OCI-LY7 (cell line): ENCODE measurements around the gene FHOD3. TPM values are rescaled to one million over a fixed set of nuclear protein-coding genes. Genes with fewer than 3 reads are reported as not detected.

Experiments
- BruUV-seq: library from RNA; stranded (reverse); fragments of 400-500 nt; replicated peaks from 2 replicates; lab custom pipeline; 2021; lab: Mats Ljungman, UMichigan
- CTCF ChIA-PET: fragments of 300-600 bp; sonication (Branson Sonifier 250); formaldehyde crosslinking; loops from one replicate; lab custom pipeline; 2022; ENCODE audit warnings: antibody characterized with exemption; ENCODE audit not compliant: unreplicated experiment; lab: Charles Lee
- POLR2A ChIA-PET: fragments of 300-600 bp; sonication (Branson Sonifier 250); formaldehyde crosslinking; loops from one replicate; lab custom pipeline; 2022; ENCODE audit warnings: antibody characterized with exemption; lab: Charles Lee
- DNase-seq: peaks from one replicate; pipeline ENCODE4 v3.0.0-alpha.2; 2015; ENCODE audit warnings: low spot score
- H2AFZ ChIP-seq: fragments of 200-600 bp; sonication (generic), shearing (Covaris generic); 2 replicates; pipeline ENCODE4 v1.6.1; 2014; ENCODE audit warnings: mild to moderate bottlenecking, antibody characterized with exemption, low read length, moderate library complexity
- H3K27ac ChIP-seq: fragments of 200-600 bp; sonication (generic); 2 replicates; pipeline ENCODE4 v1.5.1; 2014; ENCODE audit warnings: mixed run types, low read depth, mild to moderate bottlenecking, moderate library complexity, low read length, inconsistent platforms; ENCODE audit not compliant: poor library complexity, severe bottlenecking
- H3K36me3 ChIP-seq: fragments of 200-600 bp; sonication (generic); 2 replicates; pipeline ENCODE4 v1.6.1; 2014; ENCODE audit warnings: mild to moderate bottlenecking, antibody characterized with exemption, low read length, moderate library complexity, mixed read lengths; ENCODE audit not compliant: insufficient read depth
- H3K4me1 ChIP-seq: fragments of 200-600 bp; sonication (generic); 2 replicates; pipeline ENCODE4 v1.5.1; 2014; ENCODE audit warnings: mild to moderate bottlenecking, low read length; ENCODE audit not compliant: insufficient read depth, poor library complexity, severe bottlenecking
- H3K4me2 ChIP-seq: fragments of 200-600 bp; sonication (generic); 2 replicates; pipeline ENCODE4 v1.6.1; 2014; ENCODE audit warnings: mild to moderate bottlenecking, low read length
- H3K4me3 ChIP-seq: fragments of 200-600 bp; sonication (generic); 2 replicates; pipeline ENCODE4 v1.5.1; 2014; ENCODE audit warnings: mild to moderate bottlenecking, low read depth, low read length; ENCODE audit not compliant: poor library complexity, severe bottlenecking
- H3K79me2 ChIP-seq: fragments of 200-600 bp; sonication (generic); 2 replicates; pipeline ENCODE4 v1.6.1; 2016; ENCODE audit warnings: low read depth, mild to moderate bottlenecking, low read length, moderate library complexity, mixed read lengths; ENCODE audit not compliant: insufficient read depth
- H3K9me2 ChIP-seq: fragments of 200-600 bp; sonication (generic); 2 replicates; pipeline ENCODE4 v1.6.1; 2016; ENCODE audit warnings: mild to moderate bottlenecking, low read length, mixed read lengths; ENCODE audit not compliant: insufficient read depth
- H3K9me3 ChIP-seq: fragments of 200-600 bp; sonication (generic); 2 replicates; pipeline ENCODE4 v1.6.1; 2014; ENCODE audit warnings: mild to moderate bottlenecking, mixed run types, low read length, mixed read lengths
- H4K20me1 ChIP-seq: fragments of 200-600 bp; sonication (generic); 2 replicates; pipeline ENCODE4 v1.6.1; 2014; ENCODE audit warnings: mild to moderate bottlenecking, antibody characterized with exemption, low read length, moderate library complexity, mixed read lengths; ENCODE audit not compliant: insufficient read depth
- EZH2phosphoT487 ChIP-seq: fragments of 200-600 bp; sonication (generic); IDR thresholded peaks from 2 replicates; pipeline ENCODE4 v1.6.1; 2018; ENCODE audit warnings: low read depth, borderline replicate concordance, mild to moderate bottlenecking, mixed run types, antibody characterized with exemption, low read length, moderate library complexity, mixed read lengths
- intact Hi-C: fragments of 100-400 bp; cut with micrococcal nuclease; formaldehyde crosslinking; loops from one replicate; pipeline ENCODE4 v1.10.0; 2022; ENCODE audit not compliant: unreplicated experiment
- total RNA-seq, 2 experiments: library from RNA; depleted of rRNA in 1 of 2; stranded (reverse); fragments of >200 nt in 1 of 2; shearing (Covaris generic) in 1 of 2; gene quantifications; 2 replicates each; pipeline ENCODE4 v1.2.3, GENCODE V29; 2014 to 2022
- TF ChIP-seq, protein P1 (sequence below): fragments of 200-600 bp; sonication (generic); conservative IDR thresholded peaks from 2 replicates; pipeline ENCODE4 v1.5.1; 2014; ENCODE audit warnings: mild to moderate bottlenecking, antibody characterized with exemption, low read length, moderate library complexity, mixed read lengths

The FHOD3 gene
- total RNA-seq, 2 experiments from 2014 or later: 0.06 to 2.4 TPM

DNA sequence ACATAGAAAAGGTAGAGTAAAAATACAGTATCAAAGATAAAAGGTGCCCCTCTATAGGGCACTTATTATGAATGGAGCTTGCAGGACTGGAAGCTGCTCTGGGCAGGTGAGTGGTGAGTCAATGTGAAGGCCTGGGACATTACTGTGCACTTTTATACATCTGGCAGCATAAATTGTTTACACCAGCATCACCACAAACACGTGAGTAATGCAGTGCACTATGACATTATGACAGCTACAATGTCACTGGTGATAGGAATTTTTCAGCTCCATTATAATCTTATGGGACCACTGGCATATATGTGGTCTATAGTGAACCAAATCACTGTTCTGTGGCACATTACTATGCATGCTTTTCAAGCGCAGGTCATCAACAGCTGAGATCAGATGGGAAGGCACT lies 483.2 kb downstream of the FHOD3 start:
- Histone ChIP-seq H4K20me1 (no peaks in the 10 kb centered on the region), H3K9me2 (no peaks in the 10 kb centered on the region), H2AFZ (no peak overlapping the region), H3K4me3 (no peak overlapping the region), H3K9me3 (no peaks in the 10 kb centered on the region), H3K4me1 (no peaks in the 10 kb centered on the region), H3K79me2 (no peaks in the 10 kb centered on the region), H3K4me2 (no peak overlapping the region), H3K27ac (no peak overlapping the region), H3K36me3 (no peaks in the 10 kb centered on the region)
- DNase-seq: no peak
- TF ChIP-seq EZH2phosphoT487: no peak
- ChIA-PET POLR2A (no interaction called here), CTCF (no interaction called here)
- BruUV-seq: no TSS peak
- intact Hi-C loops: no loop called here

DNA sequence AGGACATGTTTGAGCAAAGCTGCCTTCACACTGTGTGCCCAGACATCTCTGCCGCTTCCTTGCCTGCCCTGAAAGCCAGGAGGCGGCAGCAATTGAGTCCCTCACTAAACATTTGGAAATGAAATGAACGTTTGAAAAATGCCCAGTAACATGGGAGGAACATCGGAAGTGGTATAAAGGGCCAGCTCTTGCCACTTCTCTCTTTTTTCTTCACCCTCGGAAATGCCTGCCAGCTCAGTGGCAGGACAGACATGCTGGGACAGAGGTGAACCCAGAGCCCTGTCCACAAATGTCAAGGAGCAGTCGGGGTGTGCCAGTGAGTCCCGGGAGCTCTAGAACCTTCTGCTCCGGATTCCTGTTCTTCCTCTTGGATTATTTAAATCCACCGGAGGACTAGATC lies 485.2 kb downstream of the FHOD3 start:
- Histone ChIP-seq H3K4me3 (no peak overlapping the region), H3K27ac (no peak overlapping the region), H3K9me3 (no peaks in the 10 kb centered on the region), H4K20me1 (no peaks in the 10 kb centered on the region), H3K36me3 (no peaks in the 10 kb centered on the region), H3K9me2 (no peaks in the 10 kb centered on the region), H2AFZ (no peak overlapping the region), H3K79me2 (no peaks in the 10 kb centered on the region), H3K4me2 (no peak overlapping the region), H3K4me1 (no peaks in the 10 kb centered on the region)
- intact Hi-C loops: no loop called here
- TF ChIP-seq, protein P1, sequence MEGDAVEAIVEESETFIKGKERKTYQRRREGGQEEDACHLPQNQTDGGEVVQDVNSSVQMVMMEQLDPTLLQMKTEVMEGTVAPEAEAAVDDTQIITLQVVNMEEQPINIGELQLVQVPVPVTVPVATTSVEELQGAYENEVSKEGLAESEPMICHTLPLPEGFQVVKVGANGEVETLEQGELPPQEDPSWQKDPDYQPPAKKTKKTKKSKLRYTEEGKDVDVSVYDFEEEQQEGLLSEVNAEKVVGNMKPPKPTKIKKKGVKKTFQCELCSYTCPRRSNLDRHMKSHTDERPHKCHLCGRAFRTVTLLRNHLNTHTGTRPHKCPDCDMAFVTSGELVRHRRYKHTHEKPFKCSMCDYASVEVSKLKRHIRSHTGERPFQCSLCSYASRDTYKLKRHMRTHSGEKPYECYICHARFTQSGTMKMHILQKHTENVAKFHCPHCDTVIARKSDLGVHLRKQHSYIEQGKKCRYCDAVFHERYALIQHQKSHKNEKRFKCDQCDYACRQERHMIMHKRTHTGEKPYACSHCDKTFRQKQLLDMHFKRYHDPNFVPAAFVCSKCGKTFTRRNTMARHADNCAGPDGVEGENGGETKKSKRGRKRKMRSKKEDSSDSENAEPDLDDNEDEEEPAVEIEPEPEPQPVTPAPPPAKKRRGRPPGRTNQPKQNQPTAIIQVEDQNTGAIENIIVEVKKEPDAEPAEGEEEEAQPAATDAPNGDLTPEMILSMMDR: no peak
- POLR2A ChIA-PET: no interaction called here
- DNase-seq: no peak
- BruUV-seq: no TSS peak
- CTCF ChIA-PET: no interaction called here

DNA sequence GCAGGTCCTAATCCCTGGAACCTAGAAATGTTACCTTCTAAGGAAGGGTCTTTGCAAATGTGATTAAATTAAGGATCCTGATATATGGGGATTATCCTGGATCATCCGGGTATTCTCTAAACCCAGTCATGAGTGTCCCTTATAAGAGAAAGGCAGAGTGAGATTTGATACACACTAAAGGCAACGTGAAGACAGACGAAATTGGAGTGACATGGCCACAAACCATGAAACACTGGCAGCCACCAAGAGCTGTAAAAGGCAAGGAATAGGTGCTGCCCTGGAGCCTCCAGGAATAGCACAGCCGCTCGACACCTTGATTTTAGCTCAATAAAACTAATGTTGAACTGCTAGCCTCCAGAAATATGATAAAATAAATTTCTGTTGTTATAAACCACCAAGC lies 486.3 kb downstream of the FHOD3 start:
- intact Hi-C loops: no loop called here
- Histone ChIP-seq H3K36me3 (no peaks in the 10 kb centered on the region), H4K20me1 (no peaks in the 10 kb centered on the region), H2AFZ (no peak overlapping the region), H3K9me2 (no peaks in the 10 kb centered on the region), H3K4me1 (no peaks in the 10 kb centered on the region), H3K9me3 (no peaks in the 10 kb centered on the region), H3K4me2 (no peak overlapping the region), H3K4me3 (no peak overlapping the region), H3K79me2 (no peaks in the 10 kb centered on the region), H3K27ac (no peak overlapping the region)
- DNase-seq: no peak
- no TSS peak for BruUV-seq
- POLR2A ChIA-PET: no interaction called here
- no peak for TF ChIP-seq EZH2phosphoT487
- TF ChIP-seq, protein P1: no peak
- CTCF ChIA-PET: no interaction called here
